A549 treated with GW870086 at 1 μM for 4 hours (cell line): ENCODE measurements around the gene RAN. TPM values are rescaled to one million over a fixed set of nuclear protein-coding genes. Genes with fewer than 3 reads are reported as not detected.

Experiments
- total RNA-seq: library from RNA; stranded (reverse); fragments of 200-300 nt; extraction: Qiagen RNA extraction; gene quantifications from 5 replicates; pipeline ENCODE4 v1.2.3, GENCODE V29; 2022; ENCODE audit warnings: low read depth

The RAN gene
- total RNA-seq: 1,509 to 1,764 TPM (median 1,730 TPM) in 5 replicates

GRCh38 chr12:130871286-130872178, at the start of gene RAN:
RAN (plus strand) TSS chr12:130872066; CDS start chr12:130872594, 528 bp downstream.

GRCh38 chr12:130838951-130839769, 32.7 kb upstream of the RAN start, which contains the start of gene STX2:
STX2 (minus strand) TSS chr12:130839250; CDS start chr12:130839099, 151 bp downstream.

Other genes with a start within 250 kb of the RAN start
- gene RIMBP2, start 155.8 kb upstream of the RAN start, total RNA-seq: not detected in 5 replicates
- 18.7 to 26.4 TPM (median 25.3 TPM) in 5 replicates for gene STX2, start 32.8 kb upstream of the RAN start, total RNA-seq
- 0.28 to 0.78 TPM (median 0.46 TPM) in 5 replicates for gene ADGRD1, start 81.8 kb downstream of the RAN start, total RNA-seq